ENCODE data around the gene ANGPTL4. TPM values are rescaled to one million over a fixed set of nuclear protein-coding genes. Genes with fewer than 3 reads are reported as not detected.

The ANGPTL4 gene
- total and polyA plus RNA-seq, 2 of the 13 experiments (the other 11 are each of a cell fraction or from before 2014, with no cell fraction given): 0.80 to 21.7 TPM

- TF ChIP-seq ZNF331 (CRISPR knock-in tag; IDR thresholded peaks at IDR 0.05) (peak; percentile 79; the same call in 1 of the 2 replicates), HOXA3 (CRISPR knock-in tag; IDR thresholded peaks at IDR 0.05) (peak; percentile 92), ETV5 (CRISPR knock-in tag; IDR thresholded peaks at IDR 0.05; ENCODE audit: borderline replicate concordance) (peak; percentile 75; the same call in 1 of the 2 replicates), NR2F1 (CRISPR knock-in tag; IDR thresholded peaks at IDR 0.05) (peak; percentile 54 to 56; a peak in 3 of 4 replicates), ZZZ3 (CRISPR knock-in tag; IDR thresholded peaks at IDR 0.05; ENCODE audit: borderline replicate concordance) (no peak), MXD1 (CRISPR knock-in tag; IDR thresholded peaks at IDR 0.05) (no peak), FOXK2 (IDR thresholded peaks at IDR 0.05) (0 out of 2 replicates have a peak, but pooled peaks have one; percentile 46), REST (IDR thresholded peaks at IDR 0.05; ENCODE audit: borderline replicate concordance in 1 of 2, low read depth in 1 of 2, low read length in 2 of 2) (peak in 1 of 2 experiments; percentile 37; a peak in 1 of 4 replicates), CBX1 (IDR thresholded peaks at IDR 0.05; ENCODE audit: low read depth) (no peak), REPIN1 (CRISPR knock-in tag; IDR thresholded peaks at IDR 0.05; ENCODE audit: borderline replicate concordance, low read depth) (peak; percentile 69; the same call in 1 of the 2 replicates), KLF11 (CRISPR knock-in tag; IDR thresholded peaks at IDR 0.05) (no peak), ZBTB21 (CRISPR knock-in tag; IDR thresholded peaks at IDR 0.05) (peak; percentile 97), ZBTB33 (CRISPR knock-in tag; IDR thresholded peaks at IDR 0.05) (peak; percentile 49; the same call in 1 of the 2 replicates), CREB1 (IDR thresholded peaks at IDR 0.05) (peak; percentile 87), CREB1 (CRISPR knock-in tag; IDR thresholded peaks at IDR 0.05) (peak; percentile 91), RFXAP (CRISPR knock-in tag; IDR thresholded peaks at IDR 0.05; ENCODE audit: borderline replicate concordance) (peak; percentile 60; the same call in 1 of the 2 replicates), HIC2 (CRISPR knock-in tag; IDR thresholded peaks at IDR 0.05; ENCODE audit: low read depth) (no peak), HOXD1 (CRISPR knock-in tag; IDR thresholded peaks at IDR 0.05) (peak; percentile 24; the same call in 1 of the 2 replicates), SNAI1 (CRISPR knock-in tag; IDR thresholded peaks at IDR 0.05; ENCODE audit: borderline replicate concordance) (no peak), FLYWCH1 (CRISPR knock-in tag; IDR thresholded peaks at IDR 0.05) (no peak), ZNF235 (CRISPR knock-in tag; IDR thresholded peaks at IDR 0.05; ENCODE audit: borderline replicate concordance) (no peak), FOXO1 (CRISPR knock-in tag; IDR thresholded peaks at IDR 0.05) (peak; percentile 82; the same call in 1 of the 2 replicates)
Observed at GRCh38 chr19:8387688-8388611, 24.0 kb downstream of the ANGPTL4 start (continued).
